Stimulated activated CD4-positive, alpha-beta T cell treated with anti-CD3 and anti-CD28 coated beads, Interleukin-12 subunit alpha, Interleukin-12 subunit beta, amount 100 ng/mL, for 4 hours (primary cell): ENCODE results near the gene DCAF4.
"Not testable (repeated sequence)": the region's sequence is repeated elsewhere in the genome, so short reads cannot be mapped to it uniquely, and the experiment has no call there.

Experiments
- DNase-seq: peaks from one replicate; pipeline ENCODE4 v3.0.0-alpha.2; 2020

DCAF4 gene

GRCh38 chr14:72941286-72941985, 15.2 kb downstream of the DCAF4 start:
- DNase-seq, result no peak

- DNase-seq, result no peak
Observed at GRCh38 chr14:72942934-72943333, 16.7 kb downstream of the DCAF4 start.

DNA sequence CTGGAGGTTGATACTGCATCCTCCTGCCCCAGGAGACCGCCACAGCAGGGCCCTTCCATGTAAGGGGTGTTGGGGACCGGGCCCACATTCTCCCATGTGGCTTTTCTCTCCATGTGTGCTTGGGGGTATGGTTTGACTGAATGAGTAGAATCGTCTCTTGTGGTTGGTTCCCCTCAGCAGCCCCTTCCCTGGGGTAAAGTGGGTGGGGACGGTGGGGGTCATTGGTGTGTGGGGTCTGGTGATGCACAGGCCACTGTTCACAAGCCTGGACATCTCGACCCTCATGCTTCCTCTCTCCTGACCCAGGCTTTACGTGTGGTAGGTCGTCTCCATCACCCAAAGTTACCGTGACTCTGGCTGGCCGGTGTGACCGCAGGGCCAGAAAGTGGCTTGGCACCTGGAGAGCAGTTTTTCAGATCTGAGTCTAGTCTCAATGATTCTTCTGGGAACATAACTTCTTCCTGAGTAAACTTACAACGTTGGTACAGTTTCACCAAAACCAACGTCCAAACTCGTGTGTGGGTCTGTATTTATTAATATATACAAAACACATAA, 17.7 kb downstream of the DCAF4 start:
- no peak for DNase-seq

- no peak for DNase-seq
Observed at GRCh38 chr14:72945356-72946027, 19.2 kb downstream of the DCAF4 start.

- DNase-seq, result no peak
Observed at GRCh38 chr14:72946491-72946890, 20.2 kb downstream of the DCAF4 start.

GRCh38 chr14:72947366-72948160, 21.3 kb downstream of the DCAF4 start:
- no peak for DNase-seq

DNA sequence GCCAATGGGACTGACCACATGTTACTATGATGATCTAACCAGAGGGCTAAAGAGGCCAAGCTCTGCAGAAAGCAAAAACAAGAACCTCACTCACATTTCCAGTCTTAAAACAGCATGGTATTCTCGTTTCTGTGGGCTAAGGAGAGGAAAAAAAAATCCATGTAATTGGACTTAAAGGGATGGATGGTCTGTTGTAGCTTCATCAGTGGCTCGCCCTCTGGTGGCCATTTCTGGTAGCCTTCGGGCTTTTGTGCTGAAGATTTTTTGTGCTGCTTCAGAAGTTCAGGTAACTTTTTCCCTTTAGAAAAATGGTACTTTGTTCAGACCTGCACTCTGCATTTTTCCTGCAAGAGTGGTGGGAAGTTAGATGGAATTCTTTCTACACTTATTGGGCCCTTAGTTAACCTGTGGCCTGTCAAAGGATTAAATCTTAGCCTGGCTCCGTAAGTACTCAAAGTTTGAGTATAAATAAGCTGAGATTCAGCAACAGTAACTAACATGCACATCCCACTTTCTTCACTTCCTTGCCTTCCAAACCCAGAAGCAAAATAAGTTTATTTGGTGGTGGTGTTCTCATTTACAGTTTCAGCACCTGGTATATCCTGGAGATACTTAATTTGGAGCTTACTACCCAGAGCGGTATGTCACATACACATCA, 22.3 kb downstream of the DCAF4 start:
- peak; percentile 66 for DNase-seq

GRCh38 chr14:72952171-72952570, 25.9 kb downstream of the DCAF4 start:
- DNase-seq, result no peak

DNA sequence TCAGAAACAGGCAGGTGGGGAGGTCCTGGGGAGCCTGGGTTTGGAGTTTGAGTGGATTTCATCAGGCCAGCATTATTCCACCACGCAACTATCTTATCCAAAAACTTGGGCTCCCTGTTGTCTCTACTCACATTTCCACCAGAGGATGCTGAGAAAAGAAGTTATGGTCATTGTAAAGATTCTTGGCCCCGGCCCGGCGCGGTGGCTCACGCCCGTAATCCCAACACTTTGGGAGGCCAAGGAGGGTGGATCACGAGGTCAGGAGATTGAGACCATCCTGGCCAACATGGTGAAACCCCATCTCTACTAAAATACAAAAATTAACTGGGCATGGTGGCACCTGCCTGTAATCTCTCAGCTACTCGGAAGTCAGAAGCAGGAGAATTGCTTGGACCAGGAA, 30.5 kb downstream of the DCAF4 start:
- DNase-seq, result not testable (repeated sequence)

DNA sequence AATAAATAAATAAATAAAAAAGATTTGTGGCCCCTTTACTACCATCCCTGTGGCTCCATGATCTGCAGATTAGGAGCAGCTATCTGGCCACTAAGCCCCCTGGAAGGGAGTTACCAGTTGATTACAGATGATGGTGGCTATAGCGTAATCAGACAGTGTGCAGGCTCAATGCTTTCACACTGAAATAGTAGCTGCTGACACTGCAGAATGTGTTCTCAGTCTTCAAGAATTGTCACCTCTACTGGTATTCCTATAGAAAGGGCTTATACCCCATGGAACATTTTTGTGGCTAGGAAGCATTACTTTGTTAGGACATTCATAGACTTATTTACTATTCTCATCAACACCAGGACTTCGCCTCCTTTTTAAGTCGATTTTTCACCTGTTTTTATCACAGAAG, 30.9 kb downstream of the DCAF4 start:
- DNase-seq, result no peak

GRCh38 chr14:72958548-72958947, 32.3 kb downstream of the DCAF4 start:
- DNase-seq, result no peak

GRCh38 chr14:72961016-72961415, 34.8 kb downstream of the DCAF4 start:
- DNase-seq, result not testable (repeated sequence)

GRCh38 chr14:72961579-72962335, 35.5 kb downstream of the DCAF4 start:
- no peak for DNase-seq

DNA sequence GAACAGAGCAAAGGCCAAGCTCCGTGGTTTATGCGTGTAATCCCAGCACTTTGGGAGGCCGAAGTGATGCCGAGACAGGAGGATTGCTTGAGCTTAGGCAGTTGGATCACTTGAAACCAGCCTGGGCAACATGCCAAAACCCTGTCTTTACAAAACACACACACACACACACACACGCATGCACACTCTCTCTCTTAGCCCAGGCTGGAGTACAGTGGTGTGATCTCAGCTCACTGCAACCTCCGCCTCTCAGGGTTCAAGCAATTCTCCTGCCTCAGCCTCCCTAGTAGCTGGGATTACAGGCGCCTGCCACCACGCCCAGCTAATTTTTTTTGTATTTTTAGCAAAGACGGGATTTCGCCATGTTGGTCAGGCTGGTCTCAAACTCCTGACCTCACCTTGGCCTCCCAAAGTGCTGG, 36.1 kb downstream of the DCAF4 start:
- DNase-seq, result not testable (repeated sequence)

- no peak for DNase-seq
Observed at GRCh38 chr14:72962829-72963312, 36.6 kb downstream of the DCAF4 start.

- DNase-seq, result no peak
Observed at GRCh38 chr14:72965249-72965648, 39.0 kb downstream of the DCAF4 start.

GRCh38 chr14:72966038-72966437, 39.8 kb downstream of the DCAF4 start:
- no peak for DNase-seq

- DNase-seq, result no peak
Observed at GRCh38 chr14:72968316-72968715, 42.1 kb downstream of the DCAF4 start.

DNA sequence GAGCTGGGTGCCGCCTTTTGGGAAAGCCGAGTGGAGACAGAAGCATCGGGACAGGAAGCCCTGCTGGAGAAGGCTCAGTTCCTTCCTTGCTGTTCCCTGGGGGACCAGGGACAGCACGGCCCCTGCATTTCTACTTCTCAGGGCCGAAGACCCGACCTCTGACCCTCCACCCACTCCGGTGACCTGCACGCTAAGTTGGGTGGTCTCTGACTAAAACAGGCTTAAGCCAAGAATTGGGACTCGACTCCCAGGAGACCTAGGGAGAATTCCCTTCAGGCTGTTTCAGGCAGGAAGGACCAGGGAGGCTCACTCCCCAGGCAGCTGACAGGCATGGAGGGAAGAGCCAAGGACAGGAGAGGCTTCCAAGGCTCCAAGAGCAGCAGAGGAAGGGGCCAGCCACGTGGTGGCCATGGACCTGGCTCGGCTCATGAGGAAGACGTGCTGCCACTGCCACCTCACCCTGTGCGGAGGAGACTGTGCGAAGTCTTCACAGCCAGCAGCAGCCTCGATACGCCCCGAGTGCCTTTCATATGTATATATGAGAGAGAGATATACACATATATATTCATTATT, 43.9 kb downstream of the DCAF4 start:
- DNase-seq, result no peak

DNA sequence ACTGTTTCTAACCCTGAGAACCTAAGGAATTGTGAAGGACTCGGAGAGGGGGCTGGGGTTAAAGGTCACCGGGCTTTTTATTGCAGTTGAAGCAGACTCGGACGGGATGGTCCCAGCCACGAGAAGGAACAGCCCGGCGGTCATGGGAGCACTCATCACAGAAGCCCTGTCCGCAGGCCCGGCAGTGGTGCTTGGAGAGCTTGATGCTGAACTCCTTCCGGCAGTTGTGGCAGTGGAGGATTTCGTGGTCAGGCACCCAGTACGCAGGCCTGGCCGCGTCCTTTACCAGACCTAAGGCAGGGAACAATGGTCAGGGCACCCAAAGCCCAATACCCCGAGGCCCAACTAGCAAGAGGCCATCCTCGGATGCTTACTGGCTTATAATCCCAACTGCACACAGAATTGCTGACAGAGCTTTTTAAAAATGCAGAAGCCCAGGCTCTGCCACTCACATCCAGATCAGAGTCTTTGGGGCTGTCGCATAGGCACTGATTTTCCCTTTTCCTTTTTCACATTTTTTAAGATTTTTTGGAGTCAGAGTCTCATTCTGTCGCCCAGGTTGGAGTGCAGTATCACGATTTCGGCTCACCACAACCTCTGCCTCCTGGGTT, 44.7 kb downstream of the DCAF4 start:
- DNase-seq, result no peak

- no peak for DNase-seq
Observed at GRCh38 chr14:72974661-72975060, 48.4 kb downstream of the DCAF4 start.
